Gastroesophageal sphincter (tissue), 4 donors: Measurements from ENCODE around the gene B3GNT9. TPM values are rescaled to one million over a fixed set of nuclear protein-coding genes. Genes with fewer than 3 reads are reported as not detected.

Experiments
- ATAC-seq: fragments of 150-250 bp; one replicate; pipeline ENCODE4 v1.9.1; 2016; ENCODE audit warnings: mild to moderate bottlenecking, moderate library complexity
- H3K27ac ChIP-seq, 4 donors: fragments of 200-600 bp; sonication (generic) in 3 of 4; 1 replicate in 3 of 4; 2 replicates in 1 of 4; pipeline ENCODE4 v1.5.1; 2016 to 2019
- H3K27me3 ChIP-seq: fragments of 200-600 bp; sonication (generic); one replicate; pipeline ENCODE4 v1.5.1; 2019
- H3K36me3 ChIP-seq, 2 donors: fragments of 200-600 bp; sonication (generic); one replicate each; pipeline ENCODE4 v1.5.1; 2019; ENCODE audit warnings: control low read depth in 1 of 2
- H3K4me1 ChIP-seq, 3 donors: fragments of 200-600 bp; sonication (generic); 1 replicate in 2 of 3; 2 replicates in 1 of 3; pipeline ENCODE4 v1.5.1; 2016 to 2019; ENCODE audit warnings: control low read depth in 2 of 3
- H3K4me3 ChIP-seq, 2 donors: fragments of 200-600 bp; sonication (generic); one replicate each; pipeline ENCODE4 v1.5.1; 2019; ENCODE audit warnings: mild to moderate bottlenecking in 1 of 2, moderate library complexity in 1 of 2
- H3K9me3 ChIP-seq, 3 donors: fragments of 200-600 bp; sonication (generic); one replicate each; pipeline ENCODE4 v1.5.1; 2017 to 2019; ENCODE audit warnings: control low read depth in 2 of 3
- EP300 ChIP-seq: sonication (generic); formaldehyde crosslinking; IDR thresholded peaks from one replicate; pipeline ENCODE4 v1.6.1; 2017; ENCODE audit warnings: antibody characterized with exemption, mild to moderate bottlenecking
- POLR2A ChIP-seq, 2 donors: fragments of 450-650 bp; IDR thresholded peaks; one replicate each; pipeline ENCODE4 v1.6.1; 2017; ENCODE audit warnings: antibody characterized with exemption in 2 of 2, mild to moderate bottlenecking in 2 of 2, moderate library complexity in 1 of 2
- POLR2AphosphoS5 ChIP-seq: sonication (generic); formaldehyde crosslinking; IDR thresholded peaks from one replicate; pipeline ENCODE4 v1.6.1; 2017; ENCODE audit warnings: antibody characterized with exemption
- WGBS, 2 donors: methylation state at CpG; one replicate each; pipeline ENCODE4 v1.1.5; 2018; ENCODE audit warnings: low coverage in 1 of 2; 5-methylcytosine and 5-hydroxymethylcytosine counted together
- total RNA-seq, 4 donors: library from RNA; depleted of rRNA; stranded (reverse); fragments of >200 nt; gene quantifications; one replicate each; pipeline ENCODE4 v1.1.0, GENCODE V29; 2016
- TF ChIP-seq, protein P1 (sequence below), 4 experiments: fragments of 200-600 bp in 2 of 4; fragments of 450-650 bp in 2 of 4; sonication (generic) in 1 of 4; IDR thresholded peaks; one replicate each; pipeline ENCODE4 v1.5.1; 2017 to 2019; ENCODE audit warnings: antibody characterized with exemption in 4 of 4, mild to moderate bottlenecking in 2 of 4, moderate library complexity in 2 of 4

The B3GNT9 gene, protein sequence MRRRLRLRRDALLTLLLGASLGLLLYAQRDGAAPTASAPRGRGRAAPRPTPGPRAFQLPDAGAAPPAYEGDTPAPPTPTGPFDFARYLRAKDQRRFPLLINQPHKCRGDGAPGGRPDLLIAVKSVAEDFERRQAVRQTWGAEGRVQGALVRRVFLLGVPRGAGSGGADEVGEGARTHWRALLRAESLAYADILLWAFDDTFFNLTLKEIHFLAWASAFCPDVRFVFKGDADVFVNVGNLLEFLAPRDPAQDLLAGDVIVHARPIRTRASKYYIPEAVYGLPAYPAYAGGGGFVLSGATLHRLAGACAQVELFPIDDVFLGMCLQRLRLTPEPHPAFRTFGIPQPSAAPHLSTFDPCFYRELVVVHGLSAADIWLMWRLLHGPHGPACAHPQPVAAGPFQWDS
- total RNA-seq, result 10 to 100 TPM; 16.3 to 33.6 (median 23.1) TPM

DNA sequence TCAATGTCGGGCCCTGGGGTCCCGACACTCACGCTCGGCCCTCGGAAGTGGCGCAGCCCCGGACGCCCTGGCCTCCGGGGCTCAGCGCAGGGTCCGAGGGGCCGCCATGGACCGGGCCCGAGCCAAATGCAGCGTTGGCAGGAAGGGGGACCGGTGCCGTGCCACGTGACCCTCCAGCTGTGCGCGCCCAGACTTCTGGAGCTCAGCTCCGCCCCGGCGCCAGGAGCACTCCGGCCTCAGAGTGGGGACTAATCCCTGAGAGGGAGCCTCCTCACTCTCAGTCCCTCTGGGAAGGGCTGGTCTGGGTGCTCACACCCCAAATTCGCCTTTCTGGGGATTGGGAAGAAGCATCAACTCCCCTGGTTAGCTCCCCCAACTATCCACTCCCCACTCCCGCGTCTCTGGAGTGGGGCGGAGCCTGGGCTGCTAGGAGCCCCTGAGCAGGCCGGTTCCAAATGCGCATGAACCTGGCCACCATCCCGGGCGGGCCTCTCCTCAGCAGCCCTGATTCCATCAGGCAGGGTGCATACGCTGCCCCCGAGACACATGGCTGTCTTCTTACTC lies at the start of gene B3GNT9:
B3GNT9 (minus strand) TSS at position 166 of the 564 bp plus-strand sequence. CDS start 513 bp downstream, outside the sequence.
- Histone ChIP-seq H3K27ac (peak within 1 kb of the TSS; percentile 72 to 95 (median 92)), H3K9me3 (no peaks in the 10 kb centered on the region), H3K4me3 (peak within 1 kb of the TSS; percentile 43 to 80), H3K4me1 (peaks cover 0 to 49% (median 22%) of the 10 kb centered on the region in 3 donors), H3K27me3 (no peaks in the 10 kb centered on the region), H3K36me3 (peaks cover 0 to 37% of the 10 kb centered on the region in 2 donors)
- no peak for TF ChIP-seq POLR2A (IDR thresholded peaks at IDR 0.05)
- peak; percentile 27 for TF ChIP-seq POLR2AphosphoS5
- TF ChIP-seq, protein P1, sequence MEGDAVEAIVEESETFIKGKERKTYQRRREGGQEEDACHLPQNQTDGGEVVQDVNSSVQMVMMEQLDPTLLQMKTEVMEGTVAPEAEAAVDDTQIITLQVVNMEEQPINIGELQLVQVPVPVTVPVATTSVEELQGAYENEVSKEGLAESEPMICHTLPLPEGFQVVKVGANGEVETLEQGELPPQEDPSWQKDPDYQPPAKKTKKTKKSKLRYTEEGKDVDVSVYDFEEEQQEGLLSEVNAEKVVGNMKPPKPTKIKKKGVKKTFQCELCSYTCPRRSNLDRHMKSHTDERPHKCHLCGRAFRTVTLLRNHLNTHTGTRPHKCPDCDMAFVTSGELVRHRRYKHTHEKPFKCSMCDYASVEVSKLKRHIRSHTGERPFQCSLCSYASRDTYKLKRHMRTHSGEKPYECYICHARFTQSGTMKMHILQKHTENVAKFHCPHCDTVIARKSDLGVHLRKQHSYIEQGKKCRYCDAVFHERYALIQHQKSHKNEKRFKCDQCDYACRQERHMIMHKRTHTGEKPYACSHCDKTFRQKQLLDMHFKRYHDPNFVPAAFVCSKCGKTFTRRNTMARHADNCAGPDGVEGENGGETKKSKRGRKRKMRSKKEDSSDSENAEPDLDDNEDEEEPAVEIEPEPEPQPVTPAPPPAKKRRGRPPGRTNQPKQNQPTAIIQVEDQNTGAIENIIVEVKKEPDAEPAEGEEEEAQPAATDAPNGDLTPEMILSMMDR (IDR thresholded peaks at IDR 0.05), result peak in 1 of 4 experiments; percentile 8
- no peak for TF ChIP-seq EP300
- peak; percentile 84 for ATAC-seq
- WGBS, 2 donors, result 2% methylated on average over 9 of the region's 34 CpGs; no CpG with 5 or more reads in 1 of the 2 donors

DNA sequence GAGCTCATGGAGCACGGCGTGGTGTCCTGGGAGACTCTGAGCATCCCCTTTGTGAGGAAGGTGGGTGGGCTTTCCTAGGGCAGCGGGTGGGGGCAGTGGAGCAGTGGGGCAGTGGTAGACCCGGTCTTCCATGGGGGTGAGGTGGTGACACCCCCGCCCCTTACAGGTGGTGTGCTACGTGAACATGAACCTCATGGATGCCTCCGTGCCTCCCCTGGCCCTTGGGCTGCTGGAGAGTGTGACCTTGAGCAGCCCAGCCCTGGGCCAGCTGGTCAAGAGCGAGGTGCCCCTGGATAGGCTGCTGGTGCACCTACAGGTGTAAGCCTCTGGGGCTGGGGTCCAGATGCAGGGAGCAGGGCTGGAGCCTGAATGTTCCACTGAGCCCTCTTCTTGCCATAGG lies 49.7 kb upstream of the B3GNT9 start:
- H3K36me3 ChIP-seq, result peaks cover 0 to 76% of the 10 kb centered on the region in 2 donors
- H3K4me3 ChIP-seq, result no peak overlapping the region
- no CpG with 5 or more reads among the region's 8 CpGs for WGBS, 2 donors
- peaks cover 0 to 25% (median 12%) of the 10 kb centered on the region in 3 donors for H3K4me1 ChIP-seq
- H3K27me3 ChIP-seq, result no peaks in the 10 kb centered on the region
- H3K27ac ChIP-seq, result no peak overlapping the region
- TF ChIP-seq POLR2A (IDR thresholded peaks at IDR 0.05) (no peak), EP300 (no peak), POLR2AphosphoS5 (no peak)
- TF ChIP-seq, protein P1 (IDR thresholded peaks at IDR 0.05), result no peak
- ATAC-seq, result no peak
- H3K9me3 ChIP-seq, result no peaks in the 10 kb centered on the region

DNA sequence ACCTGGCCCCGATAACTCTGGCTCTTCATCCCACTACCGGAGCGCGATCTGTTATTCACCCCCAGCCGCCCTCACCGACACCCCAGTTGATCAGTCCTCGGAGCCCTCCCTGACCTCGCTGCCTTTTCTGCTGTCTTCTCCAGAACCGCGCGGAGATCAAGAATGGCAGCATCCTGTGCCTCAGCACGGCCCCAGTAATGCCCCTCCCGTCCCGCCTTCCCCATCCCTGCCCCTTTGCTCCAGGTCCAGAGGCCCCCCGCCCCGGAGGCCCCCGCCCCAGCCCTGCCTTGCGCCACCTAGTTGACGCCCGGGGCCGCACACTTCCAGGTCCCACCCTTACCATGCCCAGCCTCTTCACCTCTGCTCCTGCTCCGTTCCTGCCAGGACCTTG lies 49.0 kb upstream of the B3GNT9 start:
- WGBS, 2 donors, result 0 to 42% methylated on average over 1 to 7 of the region's 22 CpGs

DNA sequence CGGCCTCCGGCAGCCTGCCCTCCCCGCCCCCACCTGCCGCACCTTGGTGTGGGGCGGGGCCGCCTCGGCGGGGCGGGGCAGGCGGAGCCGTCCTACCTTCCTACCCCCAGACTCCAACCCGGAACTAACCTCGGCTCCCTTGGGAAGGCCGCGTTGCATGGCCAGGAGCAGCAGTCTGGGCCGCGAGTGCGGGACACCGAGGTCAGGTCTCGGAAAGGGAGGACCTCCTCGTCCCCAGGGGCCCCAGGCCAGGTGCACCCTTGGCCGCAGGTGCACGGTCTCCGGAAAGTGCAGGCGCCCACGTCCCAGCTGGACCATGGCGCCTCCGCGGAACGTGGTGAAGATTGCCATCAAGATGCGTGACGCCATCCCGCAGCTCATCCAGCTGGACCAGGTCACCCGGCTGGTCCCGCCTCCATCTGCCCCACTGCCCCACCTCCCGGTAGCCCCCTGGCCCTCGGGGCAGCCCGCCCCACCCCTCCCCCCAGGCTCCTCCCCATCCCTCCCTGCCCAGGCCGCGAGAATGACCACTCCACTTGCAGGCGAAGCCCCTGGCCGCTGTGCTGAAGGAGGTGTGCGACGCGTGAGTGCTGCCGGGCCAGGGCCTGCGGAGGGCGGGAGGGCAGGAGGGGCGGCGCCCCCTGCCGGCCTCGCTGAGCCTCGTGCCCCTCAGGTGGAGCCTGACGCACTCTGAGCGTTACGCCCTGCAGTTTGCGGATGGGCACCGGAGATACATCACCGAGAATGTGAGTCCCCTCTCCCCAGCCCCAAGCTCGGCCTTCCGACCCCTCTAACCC lies 48.4 kb upstream of the B3GNT9 start, which contains the start of gene ELMO3:
ELMO3 (plus strand) TSS at position 121 of the 797 bp plus-strand sequence; CDS start at position 317, 196 bp downstream.
- Histone ChIP-seq H3K4me3 (peak within 1 kb of the TSS in 1 of 2 donors; percentile 22), H3K36me3 (peaks cover 0 to 86% of the 10 kb centered on the region in 2 donors), H3K27ac (peak within 1 kb of the TSS in 1 of 4 donors; percentile 2), H3K27me3 (no peaks in the 10 kb centered on the region), H3K9me3 (no peaks in the 10 kb centered on the region), H3K4me1 (peaks cover 0 to 38% (median 12%) of the 10 kb centered on the region in 3 donors)
- TF ChIP-seq, protein P1 (IDR thresholded peaks at IDR 0.05), result peak in 3 of 4 experiments; percentile 17 to 48 (median 23)
- no peak for TF ChIP-seq EP300
- ATAC-seq, result peak; percentile 57
- 0 to 77% methylated on average over 2 to 3 of the region's 61 CpGs for WGBS, 2 donors

More for the DNA sequence above, 49.0 kb upstream of the B3GNT9 start:
- H3K27me3 ChIP-seq, result no peaks in the 10 kb centered on the region
- H3K27ac ChIP-seq, result peak overlapping the region in 1 of 4 donors; percentile 2
- peaks cover 0 to 32% (median 12%) of the 10 kb centered on the region in 3 donors for H3K4me1 ChIP-seq
- ATAC-seq, result peak; percentile 8
- H3K4me3 ChIP-seq, result peak overlapping the region in 1 of 2 donors; percentile 22
- no peaks in the 10 kb centered on the region for H3K9me3 ChIP-seq
- TF ChIP-seq POLR2A (IDR thresholded peaks at IDR 0.05), result no peak
- TF ChIP-seq, protein P1 (IDR thresholded peaks at IDR 0.05), result peak in 1 of 4 experiments; percentile 7
- H3K36me3 ChIP-seq, result peaks cover 0 to 83% of the 10 kb centered on the region in 2 donors
